ENCODE data around the gene MDH2. TPM values are rescaled to one million over a fixed set of nuclear protein-coding genes. Genes with fewer than 3 reads are reported as not detected.

The MDH2 gene
- total and polyA plus RNA-seq, 2 of the 8 experiments (the other 6 are each of a cell fraction or from before 2014, with no cell fraction given): 203 to 254 TPM

DNA sequence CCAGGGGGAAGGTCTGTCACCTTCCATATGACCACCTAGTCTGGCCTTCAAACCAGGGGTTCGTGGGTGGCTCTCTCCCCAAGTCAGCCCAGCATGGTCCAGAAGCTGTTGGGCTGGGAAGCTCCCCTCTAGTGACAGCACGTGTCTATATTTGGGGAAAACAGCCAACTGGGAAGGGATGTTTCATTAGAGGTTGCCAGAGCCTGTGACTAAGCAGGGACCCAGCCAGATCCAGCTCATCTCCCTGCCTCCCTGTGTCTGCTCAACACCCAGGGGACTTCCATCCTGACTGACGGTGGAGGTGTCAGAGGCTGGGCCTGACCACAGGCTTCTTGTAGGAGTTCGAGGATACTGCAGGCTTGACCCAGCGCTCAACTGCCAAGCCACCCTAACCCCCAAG, 10.6 kb upstream of the MDH2 start:
- POLR2A ChIA-PET (ENCODE audit: partially characterized antibody): interaction anchor here (1.2 to 2.7 kb wide), 4 partner anchors 10 to 19 kb away, joined by 3 to 16 read pairs (median 6); partner anchors contain the start of genes MDH2 and STYXL1
- H2BK5ac ChIP-seq (ENCODE audit: low read depth, low read length): no peak overlapping the region
- FAIRE-seq: no peak
- TF ChIP-seq RFX5 (IDR thresholded peaks at IDR 0.05; ENCODE audit: borderline replicate concordance, low read depth, low read length): no peak
- TF ChIP-seq CBX8 (IDR thresholded peaks at IDR 0.05; ENCODE audit: borderline replicate concordance, low read depth, low read length): no peak
- no peak for TF ChIP-seq KDM1A (IDR thresholded peaks at IDR 0.05; ENCODE audit: borderline replicate concordance, low read length)
- no peak for TF ChIP-seq ZNF274 (IDR thresholded peaks at IDR 0.05; ENCODE audit: borderline replicate concordance, extremely low read depth, low read length)
- TF ChIP-seq FOSL1 (IDR thresholded peaks at IDR 0.05; ENCODE audit: insufficient read depth, low read depth, low read length): no peak
- TF ChIP-seq HDAC6 (IDR thresholded peaks at IDR 0.05; ENCODE audit: low read depth, low read length): no peak
- no peak for TF ChIP-seq YY1 (IDR thresholded peaks at IDR 0.05; ENCODE audit: low read depth, low read length)
- TF ChIP-seq, protein P1, sequence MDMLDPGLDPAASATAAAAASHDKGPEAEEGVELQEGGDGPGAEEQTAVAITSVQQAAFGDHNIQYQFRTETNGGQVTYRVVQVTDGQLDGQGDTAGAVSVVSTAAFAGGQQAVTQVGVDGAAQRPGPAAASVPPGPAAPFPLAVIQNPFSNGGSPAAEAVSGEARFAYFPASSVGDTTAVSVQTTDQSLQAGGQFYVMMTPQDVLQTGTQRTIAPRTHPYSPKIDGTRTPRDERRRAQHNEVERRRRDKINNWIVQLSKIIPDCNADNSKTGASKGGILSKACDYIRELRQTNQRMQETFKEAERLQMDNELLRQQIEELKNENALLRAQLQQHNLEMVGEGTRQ (IDR thresholded peaks at IDR 0.05; ENCODE audit: low read length): no peak
- no peak for TF ChIP-seq MAFK (IDR thresholded peaks at IDR 0.05; ENCODE audit: low read depth, low read length)
- TF ChIP-seq SIX5 (IDR thresholded peaks at IDR 0.05; ENCODE audit: low read depth, low read length): no peak
- TF ChIP-seq BCL11A (IDR thresholded peaks at IDR 0.05; ENCODE audit: low read depth in 2 of 2, low read length in 2 of 2): no peak
- TF ChIP-seq CHD1 (IDR thresholded peaks at IDR 0.05; ENCODE audit: low read depth, low read length): no peak
- TF ChIP-seq HDAC2 (IDR thresholded peaks at IDR 0.05; ENCODE audit: borderline replicate concordance in 1 of 2, low read depth in 2 of 2, low read length in 2 of 2): no peak

More for the DNA sequence above, 10.6 kb upstream of the MDH2 start:
- no peak overlapping the region for H3K9ac ChIP-seq (replicated peaks in 1 of 4; ENCODE audit: extremely low read depth in 1 of 4, low read depth in 3 of 4, low read length in 3 of 4)
- no peaks in the 10 kb centered on the region for H3K36me3 ChIP-seq (ENCODE audit: control insufficient read depth in 2 of 4, insufficient read depth in 4 of 4, low read length in 3 of 4)
- no peak overlapping the region; the same call in 1 of the 2 replicates for H3K27ac ChIP-seq (ENCODE audit: low read depth, low read length)
- H3K56ac ChIP-seq (replicated peaks; ENCODE audit: insufficient read length, low read depth, low read length): no peak overlapping the region
- peaks cover 0 to 3% of the 10 kb centered on the region in 2 experiments; a peak in 1 of 4 replicates for H3K79me2 ChIP-seq (ENCODE audit: control insufficient read depth in 1 of 2, insufficient read depth in 2 of 2, low read length in 2 of 2)
- no peaks in the 10 kb centered on the region; the same call in 1 of the 2 replicates for H3K79me1 ChIP-seq (ENCODE audit: low read depth, low read length)
- no peak overlapping the region for H3K4ac ChIP-seq (replicated peaks; ENCODE audit: insufficient read length, low read depth, low read length)
- H2AFZ ChIP-seq (ENCODE audit: low read length): no peak overlapping the region
- no peaks in the 10 kb centered on the region for H3K4me1 ChIP-seq (replicated peaks in 1 of 4; ENCODE audit: control insufficient read depth in 3 of 4, insufficient read depth in 4 of 4, low read length in 3 of 4)
- H4K20me1 ChIP-seq (replicated peaks in 1 of 2; ENCODE audit: control insufficient read depth in 1 of 2, insufficient read depth in 2 of 2, low read length in 2 of 2): peaks cover 0 to 4% of the 10 kb centered on the region in 2 experiments
- H3K14ac ChIP-seq (ENCODE audit: insufficient read length): no peak overlapping the region
- CTCF ChIA-PET (ENCODE audit: partially characterized antibody): interaction anchor here (0.6 to 2.3 kb wide), 4 partner anchors 15 to 226 kb away, joined by 3 to 12 read pairs (median 4); no protein-coding TSS in a partner anchor
- no peak overlapping the region for H4K5ac ChIP-seq (ENCODE audit: insufficient read length, low read depth, low read length)
- H2AK5ac ChIP-seq (ENCODE audit: low read depth, low read length): no peak overlapping the region
- no peak overlapping the region for H3K4me2 ChIP-seq (ENCODE audit: insufficient read depth in 1 of 2, low read depth in 2 of 2, low read length in 2 of 2)
- H2BK20ac ChIP-seq (ENCODE audit: low read length): no peak overlapping the region
- H2BK12ac ChIP-seq (ENCODE audit: low read depth, low read length): no peak overlapping the region
- DNase-seq (ENCODE audit: low read depth in 1 of 2, low spot score in 2 of 2): no peak
- H2BK15ac ChIP-seq (ENCODE audit: low read length): no peak overlapping the region
- H3K4me3 ChIP-seq (ENCODE audit: extremely low read depth in 1 of 4, insufficient read depth in 2 of 4, low read depth in 3 of 4, low read length in 4 of 4): no peak overlapping the region
- H3K23ac ChIP-seq (ENCODE audit: insufficient read length): no peak overlapping the region
- no peaks in the 10 kb centered on the region for H3K23me2 ChIP-seq (ENCODE audit: low read depth, low read length)
- WGBS, 2 experiments (ENCODE audit: extremely low coverage in 1 of 2, insufficient coverage in 1 of 2, insufficient read length in 1 of 2, insufficient replicate concordance in 2 of 2, low coverage in 1 of 2, low lambda C conversion rate in 2 of 2, missing lambda C conversion rate in 1 of 2): 88% methylated on average over 5 of the region's 5 CpGs; no CpG with 5 or more reads in 1 of the 2 experiments
- no peak overlapping the region for H4K91ac ChIP-seq (replicated peaks; ENCODE audit: insufficient read length, low read length)
- H2BK120ac ChIP-seq (replicated peaks; ENCODE audit: low read depth, low read length): no peak overlapping the region
- H4K8ac ChIP-seq (ENCODE audit: extremely low read depth, insufficient read depth, low read length): no peak overlapping the region
- H3K18ac ChIP-seq (ENCODE audit: extremely low read depth, low read length): no peak overlapping the region
- H3K9me3 ChIP-seq (ENCODE audit: insufficient read depth in 2 of 2, low read depth in 1 of 2, low read length in 1 of 2): no peaks in the 10 kb centered on the region
- no peaks in the 10 kb centered on the region for H3K27me3 ChIP-seq (replicated peaks in 1 of 4; ENCODE audit: control insufficient read depth in 3 of 4, extremely low read depth in 1 of 4, insufficient read depth in 3 of 4, low read length in 3 of 4)
